ENCODE results near the gene WASHC2C.
"Not testable (repeated sequence)": the region's sequence is repeated elsewhere in the genome, so short reads cannot be mapped to it uniquely, and the experiment has no call there.

Gene WASHC2C

GRCh38 chr10:45726703-45727420 lies at the start of gene WASHC2C:
Gene WASHC2C (plus strand): TSS chr10:45727266. CDS start chr10:45727318, 52 bp downstream.
- DNase-seq = peak; percentile 85

GRCh38 chr10:45678467-45678866 lies 48.6 kb upstream of the WASHC2C start:
- not testable (repeated sequence) for DNase-seq

- not testable (repeated sequence) for DNase-seq
These were observed 16.8 kb upstream of the WASHC2C start for GRCh38 chr10:45710200-45710796.

- not testable (repeated sequence) for DNase-seq
These were observed 15.8 kb upstream of the WASHC2C start for GRCh38 chr10:45711223-45711622.

- not testable (repeated sequence) for DNase-seq
These were observed 10.0 kb upstream of the WASHC2C start for GRCh38 chr10:45717053-45717452.

GRCh38 chr10:45717642-45718041 lies 9.4 kb upstream of the WASHC2C start:
- DNase-seq = not testable (repeated sequence)

GRCh38 chr10:45721503-45721902 lies 5.6 kb upstream of the WASHC2C start:
- not testable (repeated sequence) for DNase-seq

GRCh38 chr10:45723851-45724250 lies 3.2 kb upstream of the WASHC2C start:
- DNase-seq = not testable (repeated sequence)

GRCh38 chr10:45727421-45727965 lies 427 bp downstream of the WASHC2C start:
- not testable (repeated sequence) for DNase-seq

GRCh38 chr10:45734449-45734848 lies 7.4 kb downstream of the WASHC2C start:
- DNase-seq = not testable (repeated sequence)

- not testable (repeated sequence) for DNase-seq
These were observed 7.8 kb downstream of the WASHC2C start for GRCh38 chr10:45734867-45735266.

- not testable (repeated sequence) for DNase-seq
These were observed 14.5 kb downstream of the WASHC2C start for GRCh38 chr10:45741559-45741958.

GRCh38 chr10:45742014-45742413 lies 14.9 kb downstream of the WASHC2C start:
- DNase-seq = not testable (repeated sequence)

- DNase-seq = not testable (repeated sequence)
These were observed 24.1 kb downstream of the WASHC2C start for GRCh38 chr10:45751141-45751540.

GRCh38 chr10:45752210-45752609 lies 25.1 kb downstream of the WASHC2C start:
- DNase-seq = not testable (repeated sequence)

GRCh38 chr10:45753979-45754495 lies 27.0 kb downstream of the WASHC2C start:
- not testable (repeated sequence) for DNase-seq

GRCh38 chr10:45755083-45755482 lies 28.0 kb downstream of the WASHC2C start:
- not testable (repeated sequence) for DNase-seq

GRCh38 chr10:45756065-45756464 lies 29.0 kb downstream of the WASHC2C start:
- DNase-seq = not testable (repeated sequence)

GRCh38 chr10:45757661-45758396 lies 30.8 kb downstream of the WASHC2C start:
- not testable (repeated sequence) for DNase-seq

GRCh38 chr10:45761622-45762021 lies 34.6 kb downstream of the WASHC2C start:
- DNase-seq = not testable (repeated sequence)

- not testable (repeated sequence) for DNase-seq
These were observed 36.0 kb downstream of the WASHC2C start for GRCh38 chr10:45763037-45763436.

GRCh38 chr10:45768334-45768733 lies 41.3 kb downstream of the WASHC2C start:
- not testable (repeated sequence) for DNase-seq
